Measurements from ENCODE around the gene CDC42SE1.

- TF ChIP-seq EP300 (IDR thresholded peaks at IDR 0.05): no peak
- TF ChIP-seq CTCF (IDR thresholded peaks at IDR 0.05): no peak
These were observed 1.4 kb upstream of the CDC42SE1 start for GRCh38 chr1:151060657-151061421.
